ENCODE measurements around the gene LRRC8B. TPM values are rescaled to one million over a fixed set of nuclear protein-coding genes. Genes with fewer than 3 reads are reported as not detected.

The LRRC8B gene
- total and polyA plus RNA-seq, 9 of the 15 experiments (the other 6 are each of a cell fraction or from before 2014, with no cell fraction given): 4.3 to 43.7 (median 14.4) TPM

DNA sequence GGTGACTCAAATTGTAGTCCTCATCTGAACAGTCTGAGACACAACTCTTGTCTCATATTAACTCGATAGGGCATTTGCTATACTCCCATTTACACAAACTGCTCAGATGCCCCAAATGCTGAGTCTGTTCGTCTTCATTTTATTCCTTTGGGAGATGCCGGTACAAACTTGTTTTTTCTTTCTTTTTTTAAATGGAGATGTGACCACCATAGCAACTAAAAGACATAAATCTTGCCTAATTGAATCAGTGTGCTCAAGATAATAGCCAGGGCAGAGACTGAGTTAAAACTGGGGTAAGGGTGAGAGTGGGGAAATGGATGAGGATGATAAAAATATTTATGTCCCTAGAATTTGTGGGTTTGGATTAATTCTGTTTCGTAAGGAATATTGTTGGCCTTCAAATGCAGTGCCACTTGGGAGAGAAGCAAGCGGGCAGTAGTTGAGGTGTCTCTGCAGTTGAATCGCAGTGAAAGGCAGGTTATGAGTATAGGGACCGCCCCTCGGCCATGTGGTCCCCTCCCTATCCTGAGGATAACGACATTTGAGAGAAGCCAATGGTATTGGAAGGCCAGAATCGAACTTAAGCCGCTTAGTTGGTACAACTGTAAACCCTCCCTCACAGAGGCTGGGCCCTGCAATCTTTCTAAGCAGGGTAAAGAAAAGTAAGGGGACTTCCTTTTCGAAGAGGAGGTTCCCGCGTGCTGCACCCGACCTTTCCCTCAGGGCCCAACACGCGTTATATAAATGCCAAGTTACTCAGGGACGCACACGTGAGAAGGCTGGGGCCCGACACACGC, 859 bp upstream of the LRRC8B start (continued):
- TF ChIP-seq, protein P1, sequence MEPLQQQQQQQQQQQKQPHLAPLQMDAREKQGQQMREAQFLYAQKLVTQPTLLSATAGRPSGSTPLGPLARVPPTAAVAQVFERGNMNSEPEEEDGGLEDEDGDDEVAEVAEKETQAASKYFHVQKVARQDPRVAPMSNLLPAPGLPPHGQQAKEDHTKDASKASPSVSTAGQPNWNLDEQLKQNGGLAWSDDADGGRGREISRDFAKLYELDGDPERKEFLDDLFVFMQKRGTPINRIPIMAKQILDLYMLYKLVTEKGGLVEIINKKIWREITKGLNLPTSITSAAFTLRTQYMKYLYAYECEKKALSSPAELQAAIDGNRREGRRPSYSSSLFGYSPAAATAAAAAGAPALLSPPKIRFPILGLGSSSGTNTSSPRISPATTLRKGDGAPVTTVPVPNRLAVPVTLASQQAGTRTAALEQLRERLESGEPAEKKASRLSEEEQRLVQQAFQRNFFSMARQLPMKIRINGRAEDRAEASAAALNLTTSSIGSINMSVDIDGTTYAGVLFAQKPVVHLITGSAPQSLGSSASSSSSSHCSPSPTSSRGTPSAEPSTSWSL (CRISPR knock-in tag; IDR thresholded peaks at IDR 0.05; ENCODE audit: borderline replicate concordance): no peak
- 0 out of 2 replicates have a peak, but pooled peaks have one; percentile 26 for TF ChIP-seq CUX1 (CRISPR knock-in tag; IDR thresholded peaks at IDR 0.05)
- TF ChIP-seq NRF1 (conservative IDR thresholded peaks at IDR 0.05 in 1 of 2, IDR thresholded peaks at IDR 0.05 in 1 of 2): no peak
- no peak for TF ChIP-seq HLTF (IDR thresholded peaks at IDR 0.05)
- TF ChIP-seq RERE (CRISPR knock-in tag; IDR thresholded peaks at IDR 0.05; ENCODE audit: borderline replicate concordance): peak; percentile 100
- peak; percentile 39; the same call in 1 of the 2 replicates for TF ChIP-seq BACH1 (tag; IDR thresholded peaks at IDR 0.05)
- TF ChIP-seq PBX2 (CRISPR knock-in tag; IDR thresholded peaks at IDR 0.05; ENCODE audit: low read depth): no peak
- peak; percentile 37; the same call in 1 of the 2 replicates for TF ChIP-seq PBX2 (tag; conservative IDR thresholded peaks at IDR 0.05; ENCODE audit: low read depth)
- no peak for TF ChIP-seq ETS1 (conservative IDR thresholded peaks at IDR 0.05; ENCODE audit: control insufficient read depth, low read depth, low read length)
